Measurements from ENCODE around the gene TIAM1.

The TIAM1 gene

DNA sequence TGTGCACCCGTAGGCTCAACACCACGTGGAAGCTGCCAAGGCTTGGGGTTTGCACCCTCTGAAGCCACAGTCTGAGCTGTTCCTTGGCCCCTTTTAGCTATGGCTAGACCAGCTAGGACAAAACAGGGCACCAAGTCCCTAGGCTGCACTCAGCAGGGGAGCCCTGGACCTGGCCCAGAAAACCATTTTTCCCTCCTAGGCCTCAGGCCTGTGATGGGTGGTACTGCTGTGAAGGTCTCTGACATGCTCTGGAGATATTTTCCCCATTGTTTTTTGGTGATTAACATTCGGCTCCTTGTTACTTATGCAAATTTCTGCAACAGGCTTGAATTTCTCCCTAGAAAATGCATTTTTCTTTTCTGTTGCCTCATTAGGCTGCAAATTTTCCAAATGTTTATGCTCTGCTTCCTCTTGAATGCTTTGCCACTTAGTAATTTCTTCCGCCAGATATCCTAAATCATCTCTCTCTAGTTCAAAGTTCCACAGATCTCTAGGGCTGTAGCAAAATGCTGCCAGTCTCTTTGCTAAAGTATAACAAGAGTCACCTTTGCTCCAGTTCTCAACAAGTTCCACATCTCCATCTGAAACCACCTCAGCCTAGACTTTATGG is 236.8 kb downstream of the TIAM1 start:
- Histone ChIP-seq H3K27me3 (ENCODE audit: control insufficient read depth, insufficient read depth, low read length) (no peaks in the 10 kb centered on the region), H3K4me1 (ENCODE audit: control insufficient read depth, insufficient read depth, low read length) (no peaks in the 10 kb centered on the region), H3K9me3 (ENCODE audit: control insufficient read depth, insufficient read depth, low read length) (peaks cover 6% of the 10 kb centered on the region), H3K9ac (ENCODE audit: low read depth, low read length) (no peak overlapping the region), H3K36me3 (ENCODE audit: control insufficient read depth, insufficient read depth, low read length) (no peaks in the 10 kb centered on the region), H3K4me3 (ENCODE audit: low read depth, low read length) (no peak overlapping the region)

GRCh38 chr21:31103571-31104265 is 240.3 kb downstream of the TIAM1 start:
- Histone ChIP-seq H3K4me1 (ENCODE audit: control insufficient read depth, insufficient read depth, low read length) (no peaks in the 10 kb centered on the region), H3K9me3 (ENCODE audit: control insufficient read depth, insufficient read depth, low read length) (peaks cover 6% of the 10 kb centered on the region), H3K9ac (ENCODE audit: low read depth, low read length) (no peak overlapping the region), H3K4me3 (ENCODE audit: low read depth, low read length) (no peak overlapping the region), H3K36me3 (ENCODE audit: control insufficient read depth, insufficient read depth, low read length) (no peaks in the 10 kb centered on the region), H3K27me3 (ENCODE audit: control insufficient read depth, insufficient read depth, low read length) (no peaks in the 10 kb centered on the region)

DNA sequence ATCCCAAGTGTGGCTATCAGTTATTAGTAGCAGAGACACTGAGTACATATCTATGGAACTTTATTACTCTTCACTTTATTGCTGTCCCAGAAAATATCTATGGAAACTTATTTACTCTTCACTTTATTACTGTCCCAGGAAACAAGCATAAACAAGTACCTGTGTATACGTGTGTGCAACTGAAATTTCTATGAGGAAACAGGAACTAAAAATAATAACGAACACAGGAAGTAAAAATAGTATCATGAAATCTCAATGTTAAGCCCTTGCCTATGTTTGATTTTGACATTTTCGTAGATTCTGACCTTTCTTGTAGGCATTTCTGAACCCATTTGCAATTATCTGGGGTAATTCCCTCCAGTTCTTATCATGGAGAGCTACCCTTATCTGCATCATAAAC is 240.9 kb downstream of the TIAM1 start:
- H3K27me3 ChIP-seq (ENCODE audit: control insufficient read depth, insufficient read depth, low read length), result no peaks in the 10 kb centered on the region
- no peaks in the 10 kb centered on the region for H3K4me1 ChIP-seq (ENCODE audit: control insufficient read depth, insufficient read depth, low read length)
- H3K4me3 ChIP-seq (ENCODE audit: low read depth, low read length), result no peak overlapping the region
- no peak overlapping the region for H3K9ac ChIP-seq (ENCODE audit: low read depth, low read length)
- H3K36me3 ChIP-seq (ENCODE audit: control insufficient read depth, insufficient read depth, low read length), result no peaks in the 10 kb centered on the region
- peaks cover 6% of the 10 kb centered on the region for H3K9me3 ChIP-seq (ENCODE audit: control insufficient read depth, insufficient read depth, low read length)

- H3K36me3 ChIP-seq (ENCODE audit: control insufficient read depth, insufficient read depth, low read length), result no peaks in the 10 kb centered on the region
- H3K9me3 ChIP-seq (ENCODE audit: control insufficient read depth, insufficient read depth, low read length), result no peaks in the 10 kb centered on the region
- no peak overlapping the region for H3K9ac ChIP-seq (ENCODE audit: low read depth, low read length)
- H3K4me1 ChIP-seq (ENCODE audit: control insufficient read depth, insufficient read depth, low read length), result no peaks in the 10 kb centered on the region
- H3K4me3 ChIP-seq (ENCODE audit: low read depth, low read length), result no peak overlapping the region
- H3K27me3 ChIP-seq (ENCODE audit: control insufficient read depth, insufficient read depth, low read length), result no peaks in the 10 kb centered on the region
Observed at GRCh38 chr21:31099122-31099521, 244.9 kb downstream of the TIAM1 start.

- Histone ChIP-seq H3K4me3 (ENCODE audit: low read depth, low read length) (no peak overlapping the region), H3K27me3 (ENCODE audit: control insufficient read depth, insufficient read depth, low read length) (no peaks in the 10 kb centered on the region), H3K4me1 (ENCODE audit: control insufficient read depth, insufficient read depth, low read length) (no peaks in the 10 kb centered on the region), H3K9me3 (ENCODE audit: control insufficient read depth, insufficient read depth, low read length) (no peaks in the 10 kb centered on the region), H3K36me3 (ENCODE audit: control insufficient read depth, insufficient read depth, low read length) (no peaks in the 10 kb centered on the region), H3K9ac (ENCODE audit: low read depth, low read length) (no peak overlapping the region)
Observed at GRCh38 chr21:31098576-31099005, 245.5 kb downstream of the TIAM1 start.

DNA sequence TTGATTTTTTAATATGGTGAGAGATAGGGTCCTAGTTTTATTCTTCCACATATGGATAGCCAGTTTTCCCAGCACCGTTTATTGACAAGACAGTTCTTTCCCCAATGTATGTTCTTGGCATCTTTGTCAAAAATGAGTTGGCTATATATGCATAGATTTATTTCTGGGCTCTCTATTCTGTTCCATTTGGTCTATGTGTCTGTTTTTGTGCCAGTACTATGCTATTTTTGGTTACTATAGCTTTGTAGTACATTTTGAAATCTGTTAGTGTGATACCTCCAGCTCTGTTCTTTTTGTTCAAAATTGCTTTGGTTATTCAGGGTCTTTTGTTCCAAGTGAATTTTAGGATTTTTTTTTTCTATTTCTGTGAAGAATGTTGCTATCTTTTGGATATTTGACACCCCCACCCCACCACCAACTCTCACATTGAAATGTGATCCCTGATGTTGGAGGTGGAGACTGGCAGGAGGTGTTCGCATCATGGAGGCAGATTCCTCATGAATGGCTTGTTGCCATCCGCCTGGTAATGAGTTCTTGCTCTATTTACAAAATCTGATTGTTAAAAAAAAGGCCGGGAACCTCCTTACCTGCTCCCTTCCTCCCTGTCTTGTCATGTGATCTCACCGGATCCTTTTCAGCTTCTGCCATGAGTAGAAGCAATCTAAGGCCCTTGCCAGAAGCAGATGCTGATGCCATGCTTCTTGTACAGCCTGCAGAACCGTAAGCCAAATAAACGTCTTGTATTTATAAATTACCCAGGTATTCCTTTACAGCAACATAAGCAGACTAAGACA is 251.0 kb downstream of the TIAM1 start:
- Histone ChIP-seq H3K9me3 (ENCODE audit: control insufficient read depth, insufficient read depth, low read length) (no peaks in the 10 kb centered on the region), H3K4me3 (ENCODE audit: low read depth, low read length) (no peak overlapping the region), H3K36me3 (ENCODE audit: control insufficient read depth, insufficient read depth, low read length) (no peaks in the 10 kb centered on the region), H3K27me3 (ENCODE audit: control insufficient read depth, insufficient read depth, low read length) (no peaks in the 10 kb centered on the region), H3K4me1 (ENCODE audit: control insufficient read depth, insufficient read depth, low read length) (no peaks in the 10 kb centered on the region), H3K9ac (ENCODE audit: low read depth, low read length) (no peak overlapping the region)

DNA sequence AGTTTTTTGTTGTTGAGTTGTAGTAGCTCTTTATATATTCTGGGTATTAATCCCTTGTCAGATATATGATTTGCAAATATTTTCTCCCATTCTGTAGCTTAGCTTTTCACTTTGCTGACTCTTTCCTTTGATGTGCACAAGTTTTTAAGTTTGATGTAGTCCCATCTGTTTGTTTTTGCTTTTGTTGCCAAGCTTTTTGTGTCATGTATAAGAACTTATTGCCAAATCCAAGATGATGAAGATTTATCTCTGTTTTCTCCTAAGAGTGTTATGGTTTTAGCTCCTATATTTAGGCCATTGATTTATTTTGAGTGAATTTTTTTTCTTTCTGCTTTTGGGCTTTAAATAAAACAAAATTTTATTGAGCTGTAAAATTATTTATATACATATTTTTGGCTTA is 253.7 kb downstream of the TIAM1 start:
- H3K27me3 ChIP-seq (ENCODE audit: control insufficient read depth, insufficient read depth, low read length), result no peaks in the 10 kb centered on the region
- no peak overlapping the region for H3K9ac ChIP-seq (ENCODE audit: low read depth, low read length)
- H3K36me3 ChIP-seq (ENCODE audit: control insufficient read depth, insufficient read depth, low read length), result no peaks in the 10 kb centered on the region
- H3K4me1 ChIP-seq (ENCODE audit: control insufficient read depth, insufficient read depth, low read length), result no peaks in the 10 kb centered on the region
- no peak overlapping the region for H3K4me3 ChIP-seq (ENCODE audit: low read depth, low read length)
- H3K9me3 ChIP-seq (ENCODE audit: control insufficient read depth, insufficient read depth, low read length), result no peaks in the 10 kb centered on the region

DNA sequence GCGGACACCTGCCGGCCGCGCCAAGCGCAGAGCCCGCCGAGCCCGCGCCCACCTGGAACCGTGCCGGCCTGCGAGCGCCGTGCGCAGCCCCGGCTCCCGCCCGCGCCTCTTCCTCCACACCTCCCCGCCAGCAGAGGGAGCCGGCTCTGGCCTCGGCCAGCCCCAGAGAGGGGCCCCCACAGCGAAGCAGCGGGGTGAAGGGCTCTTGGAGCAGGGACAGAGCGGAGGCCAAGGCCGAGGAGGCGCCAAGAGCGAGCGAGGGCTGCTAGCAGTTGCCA is 255.6 kb downstream of the TIAM1 start:
- H3K36me3 ChIP-seq (ENCODE audit: control insufficient read depth, insufficient read depth, low read length), result no peaks in the 10 kb centered on the region
- no peak overlapping the region for H3K4me3 ChIP-seq (ENCODE audit: low read depth, low read length)
- H3K9ac ChIP-seq (ENCODE audit: low read depth, low read length), result no peak overlapping the region

GRCh38 chr21:31087639-31088473 is 256.2 kb downstream of the TIAM1 start:
- Histone ChIP-seq H3K9me3 (ENCODE audit: control insufficient read depth, insufficient read depth, low read length) (no peaks in the 10 kb centered on the region), H3K36me3 (ENCODE audit: control insufficient read depth, insufficient read depth, low read length) (no peaks in the 10 kb centered on the region), H3K4me3 (ENCODE audit: low read depth, low read length) (no peak overlapping the region), H3K4me1 (ENCODE audit: control insufficient read depth, insufficient read depth, low read length) (no peaks in the 10 kb centered on the region), H3K9ac (ENCODE audit: low read depth, low read length) (no peak overlapping the region), H3K27me3 (ENCODE audit: control insufficient read depth, insufficient read depth, low read length) (no peaks in the 10 kb centered on the region)

More for the DNA sequence above, 255.6 kb downstream of the TIAM1 start:
- Histone ChIP-seq H3K4me1 (ENCODE audit: control insufficient read depth, insufficient read depth, low read length) (no peaks in the 10 kb centered on the region), H3K27me3 (ENCODE audit: control insufficient read depth, insufficient read depth, low read length) (no peaks in the 10 kb centered on the region), H3K9me3 (ENCODE audit: control insufficient read depth, insufficient read depth, low read length) (no peaks in the 10 kb centered on the region)

DNA sequence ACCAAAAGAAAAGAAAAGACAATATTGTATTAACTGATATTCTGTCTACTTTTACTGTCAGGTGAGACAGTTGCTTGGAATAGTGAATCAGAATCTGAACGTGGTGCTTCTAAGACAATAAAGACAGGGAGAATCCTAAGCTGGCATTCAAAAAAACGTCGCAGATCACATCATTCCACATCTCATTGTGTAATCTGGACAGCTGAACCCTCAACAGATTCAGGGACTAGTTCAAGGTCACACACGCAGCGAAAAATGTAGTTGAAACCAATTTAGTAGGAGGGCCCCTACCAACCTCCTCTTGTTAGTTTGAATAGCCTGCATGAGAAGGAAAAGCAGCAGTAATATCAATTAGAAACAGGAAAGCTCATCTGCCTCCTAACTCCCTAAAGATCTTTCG is 259.4 kb downstream of the TIAM1 start:
- Histone ChIP-seq H3K9ac (ENCODE audit: low read depth, low read length) (no peak overlapping the region), H3K27me3 (ENCODE audit: control insufficient read depth, insufficient read depth, low read length) (no peaks in the 10 kb centered on the region), H3K36me3 (ENCODE audit: control insufficient read depth, insufficient read depth, low read length) (no peaks in the 10 kb centered on the region), H3K4me1 (ENCODE audit: control insufficient read depth, insufficient read depth, low read length) (no peaks in the 10 kb centered on the region), H3K4me3 (ENCODE audit: low read depth, low read length) (no peak overlapping the region), H3K9me3 (ENCODE audit: control insufficient read depth, insufficient read depth, low read length) (no peaks in the 10 kb centered on the region)

DNA sequence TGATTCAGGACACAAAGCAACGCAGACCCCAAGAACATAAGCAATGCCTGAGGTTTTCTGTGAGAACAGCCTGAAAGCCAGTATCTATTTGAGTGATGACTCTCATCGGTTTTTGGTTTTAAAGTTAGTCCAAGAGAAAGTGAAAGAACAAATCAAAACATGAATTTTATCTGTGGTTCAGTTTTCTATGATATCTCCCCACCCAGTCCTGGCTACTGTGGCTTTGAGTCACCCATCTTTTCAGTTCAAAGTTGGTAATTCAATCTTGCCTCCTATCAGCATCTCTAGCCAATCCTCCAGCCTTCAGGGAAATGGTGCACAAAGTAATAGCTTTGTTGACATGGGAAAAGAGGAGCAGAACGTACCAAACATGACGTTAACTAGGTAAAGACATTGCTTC is 265.3 kb downstream of the TIAM1 start:
- Histone ChIP-seq H3K9ac (ENCODE audit: low read depth, low read length) (no peak overlapping the region), H3K9me3 (ENCODE audit: control insufficient read depth, insufficient read depth, low read length) (no peaks in the 10 kb centered on the region), H3K36me3 (ENCODE audit: control insufficient read depth, insufficient read depth, low read length) (no peaks in the 10 kb centered on the region), H3K4me3 (ENCODE audit: low read depth, low read length) (no peak overlapping the region), H3K4me1 (ENCODE audit: control insufficient read depth, insufficient read depth, low read length) (no peaks in the 10 kb centered on the region), H3K27me3 (ENCODE audit: control insufficient read depth, insufficient read depth, low read length) (no peaks in the 10 kb centered on the region)

Data from iPS-15b (cell line).